NT2/D1 (cell line): ENCODE data around the gene PAQR5.

ENCODE experiments used
- SUZ12 ChIP-seq: IDR thresholded peaks from 2 replicates; pipeline ENCODE4 v1.6.1; 2011; ENCODE audit not compliant: insufficient read length, insufficient read depth; ENCODE audit errors: extremely low read depth
- YY1 ChIP-seq: IDR thresholded peaks from 2 replicates; pipeline ENCODE4 v1.6.1; 2011; ENCODE audit not compliant: insufficient read length, insufficient read depth
- ZNF274 ChIP-seq: IDR thresholded peaks from 2 replicates; pipeline ENCODE4 v1.6.1; 2011; ENCODE audit warnings: mild to moderate bottlenecking, low read depth, low read length

- TF ChIP-seq SUZ12 (no peak), ZNF274 (no peak), YY1 (no peak)
Measured at GRCh38 chr15:69367236-69367635, 68.5 kb downstream of the PAQR5 start.
